Effector memory CD4-positive, alpha-beta T cell (primary cell): ENCODE measurements around the gene VAMP2.

Source experiments
- DNase-seq, 3 donors: peaks; one replicate each; pipeline ENCODE4 v3.0.0-alpha.2; 2020
- H3K27ac ChIP-seq: 2 replicates; pipeline ENCODE4 v1.7.0; 2013; ENCODE audit warnings: mild to moderate bottlenecking, low read length, moderate library complexity; ENCODE audit not compliant: insufficient read depth, poor library complexity, severe bottlenecking
- H3K27me3 ChIP-seq: replicated peaks from 2 replicates; pipeline ENCODE4 v1.7.0; 2013; ENCODE audit warnings: mild to moderate bottlenecking, low read length; ENCODE audit not compliant: insufficient read depth, control insufficient read depth, poor library complexity, severe bottlenecking
- H3K36me3 ChIP-seq: 2 replicates; pipeline ENCODE4 v1.7.0; 2013; ENCODE audit warnings: mild to moderate bottlenecking, low read length, moderate library complexity; ENCODE audit not compliant: control insufficient read depth, insufficient read depth
- H3K4me1 ChIP-seq: 2 replicates; pipeline ENCODE4 v1.7.0; 2013; ENCODE audit warnings: low read length, mild to moderate bottlenecking; ENCODE audit not compliant: control insufficient read depth, insufficient read depth, poor library complexity, severe bottlenecking
- H3K4me3 ChIP-seq: 2 replicates; pipeline ENCODE4 v1.7.0; 2013; ENCODE audit warnings: low read length, low read depth, mild to moderate bottlenecking; ENCODE audit not compliant: insufficient read depth, poor library complexity, severe bottlenecking
- H3K9me3 ChIP-seq: 2 replicates; pipeline ENCODE4 v1.7.0; 2013; ENCODE audit warnings: mild to moderate bottlenecking, low read length, moderate library complexity; ENCODE audit not compliant: control insufficient read depth

The VAMP2 gene

DNA sequence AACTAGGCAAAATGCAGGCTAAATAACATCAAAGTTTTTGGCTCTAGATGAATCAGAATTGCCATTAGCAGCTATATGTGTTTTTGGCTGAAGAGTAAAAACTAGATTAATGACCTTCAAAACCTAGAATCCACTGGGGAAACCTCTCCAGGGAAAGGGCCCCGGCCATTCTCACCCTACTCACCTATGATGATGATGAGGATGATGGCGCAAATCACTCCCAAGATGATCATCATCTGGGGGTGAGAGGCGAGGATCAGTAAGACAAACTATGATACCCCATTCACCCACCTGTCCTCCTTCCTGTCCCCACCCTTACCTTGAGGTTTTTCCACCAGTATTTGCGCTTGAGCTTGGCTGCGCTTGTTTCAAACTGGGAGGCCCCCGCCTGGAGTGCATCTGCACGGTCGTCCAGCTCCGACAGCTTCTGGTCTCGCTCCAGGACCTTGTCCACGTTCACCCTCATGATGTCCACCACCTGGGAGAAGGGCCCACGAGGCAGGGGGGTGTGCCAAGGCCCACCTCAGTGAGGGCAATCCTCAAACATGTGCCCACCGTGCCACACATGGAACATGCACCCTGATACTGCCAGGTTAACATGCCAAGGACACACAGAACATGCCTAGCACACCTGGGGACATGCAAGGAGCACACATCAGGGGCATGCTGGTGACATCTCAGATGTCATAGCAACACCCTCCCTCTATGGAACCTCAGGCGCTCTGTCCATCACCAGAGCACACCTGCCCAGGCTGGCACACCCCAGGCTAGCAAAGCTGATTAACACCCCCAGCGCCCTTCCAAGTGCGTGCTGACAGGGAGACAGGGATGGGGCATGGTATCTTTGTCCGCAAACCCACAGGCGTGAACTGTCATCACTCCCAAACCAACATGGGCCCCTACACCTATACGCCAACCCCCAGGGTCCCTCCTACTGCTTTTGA, 1.2 kb downstream of the VAMP2 start:
- H3K27ac ChIP-seq: peak overlapping the region; percentile 97
- H3K4me3 ChIP-seq: peak overlapping the region; percentile 95
- peaks cover 48% of the 10 kb centered on the region for H3K4me1 ChIP-seq
- DNase-seq: no peak
- peaks cover 27% of the 10 kb centered on the region for H3K36me3 ChIP-seq
- no peaks in the 10 kb centered on the region for H3K9me3 ChIP-seq
- H3K27me3 ChIP-seq: no peaks in the 10 kb centered on the region

DNA sequence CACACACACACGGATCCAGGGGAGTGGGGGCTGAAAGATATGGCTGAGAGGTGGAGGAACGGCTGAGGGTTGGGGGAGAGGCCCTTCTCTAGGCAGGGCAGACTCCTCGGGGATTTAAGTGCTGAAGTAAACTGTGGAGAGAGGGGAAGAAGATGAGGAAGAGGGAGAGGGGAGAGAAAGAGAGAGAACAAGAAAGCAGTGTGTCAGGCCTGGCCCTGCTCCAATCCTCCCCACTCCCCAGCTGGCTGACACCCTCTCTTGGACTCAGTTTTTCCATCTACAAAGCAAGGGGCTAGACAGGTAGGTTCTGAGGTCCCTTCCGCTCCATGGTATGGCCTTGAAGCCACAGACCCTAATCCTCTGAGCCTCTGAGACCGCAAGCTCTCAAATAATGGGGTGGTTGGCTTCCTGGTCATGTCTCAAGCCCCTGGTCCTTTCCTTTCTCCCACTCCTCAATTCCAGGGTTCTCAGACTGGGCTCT, 2.0 kb downstream of the VAMP2 start:
- DNase-seq: no peak
- peaks cover 48% of the 10 kb centered on the region for H3K4me1 ChIP-seq
- no peak overlapping the region for H3K4me3 ChIP-seq
- H3K27ac ChIP-seq: peak overlapping the region; percentile 97
- H3K27me3 ChIP-seq: no peaks in the 10 kb centered on the region
- H3K9me3 ChIP-seq: no peaks in the 10 kb centered on the region
- H3K36me3 ChIP-seq: peaks cover 27% of the 10 kb centered on the region

DNA sequence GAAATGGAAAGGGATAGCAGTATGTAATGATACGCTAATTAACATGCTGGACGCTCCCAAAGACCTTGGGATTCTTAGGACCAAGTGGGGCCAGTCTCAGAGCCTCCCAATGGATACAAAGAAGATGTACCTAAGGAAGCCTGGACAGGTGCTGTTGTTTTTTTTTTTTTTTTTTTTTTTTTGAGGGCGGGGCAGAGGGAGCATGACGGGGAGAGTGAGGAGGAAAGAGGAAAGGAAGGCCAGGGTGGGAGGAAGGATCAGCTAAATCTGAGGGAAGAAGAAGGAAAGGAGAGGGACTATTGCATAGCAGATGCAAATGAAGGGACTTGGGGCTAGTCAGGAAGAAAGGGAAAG, 2.5 kb downstream of the VAMP2 start:
- Histone ChIP-seq H3K27ac (peak overlapping the region; percentile 35), H3K27me3 (no peaks in the 10 kb centered on the region), H3K36me3 (peaks cover 27% of the 10 kb centered on the region), H3K4me1 (peaks cover 53% of the 10 kb centered on the region), H3K4me3 (no peak overlapping the region), H3K9me3 (no peaks in the 10 kb centered on the region)
- no peak for DNase-seq

DNA sequence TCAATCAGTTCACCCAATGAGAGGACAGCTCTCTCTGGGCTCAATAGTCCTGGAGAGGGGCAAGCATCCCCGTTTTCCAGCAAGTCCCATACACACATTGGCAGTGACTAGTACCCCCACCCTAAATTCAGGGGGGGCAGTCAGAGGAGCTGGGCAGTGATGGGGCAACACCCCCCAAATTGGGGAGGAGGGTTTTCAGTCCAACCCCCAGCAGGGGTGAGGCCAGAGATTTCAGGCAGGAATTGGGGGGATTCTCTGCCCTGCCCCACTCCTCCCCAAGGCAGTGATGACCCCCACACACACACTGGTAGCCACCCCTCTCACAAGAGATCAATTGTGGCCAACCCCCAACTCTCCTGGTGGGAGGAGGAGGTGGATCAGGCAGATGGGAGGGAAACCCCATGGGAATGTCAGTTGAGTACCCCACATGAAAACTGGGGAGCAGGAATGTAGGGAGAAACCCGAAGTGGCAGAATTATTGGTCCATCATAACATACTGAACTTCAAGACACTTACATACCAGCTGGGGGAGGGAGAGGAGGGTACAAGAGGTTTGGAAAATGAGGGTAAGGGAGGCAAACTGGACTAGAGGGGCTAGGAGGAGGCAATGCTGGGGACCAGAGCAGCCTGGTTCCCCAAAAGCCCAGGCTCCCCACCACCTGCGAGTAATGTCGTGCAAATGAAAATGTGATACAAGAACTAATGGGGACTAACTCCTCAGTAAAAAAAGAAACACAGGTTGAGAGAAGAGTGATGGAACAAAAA, 3.1 kb downstream of the VAMP2 start:
- Histone ChIP-seq H3K9me3 (no peaks in the 10 kb centered on the region), H3K27me3 (no peaks in the 10 kb centered on the region), H3K4me3 (no peak overlapping the region), H3K27ac (peak overlapping the region; percentile 35), H3K4me1 (peaks cover 52% of the 10 kb centered on the region), H3K36me3 (peaks cover 27% of the 10 kb centered on the region)
- no peak for DNase-seq

DNA sequence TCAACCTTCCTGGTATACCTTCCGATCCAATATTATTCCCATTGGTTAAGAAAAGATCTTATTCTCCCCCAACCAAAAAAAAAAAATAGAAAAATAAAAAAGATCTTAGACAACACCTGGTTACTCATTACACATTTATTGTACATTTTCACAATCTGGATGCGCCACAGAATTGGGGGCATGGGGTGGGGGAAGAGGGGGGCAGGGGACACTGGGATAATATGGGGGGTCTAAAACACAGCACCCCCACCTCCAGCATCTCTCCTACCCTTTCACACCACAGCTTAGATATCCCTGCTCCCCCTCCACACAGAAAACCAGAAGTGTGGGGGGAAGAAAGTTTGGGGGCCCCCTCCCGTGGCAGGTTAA, 3.7 kb downstream of the VAMP2 start:
- H3K36me3 ChIP-seq: peaks cover 27% of the 10 kb centered on the region
- H3K27me3 ChIP-seq: no peaks in the 10 kb centered on the region
- no peak for DNase-seq
- H3K9me3 ChIP-seq: no peaks in the 10 kb centered on the region
- no peak overlapping the region for H3K4me3 ChIP-seq
- H3K4me1 ChIP-seq: peaks cover 51% of the 10 kb centered on the region
- peak overlapping the region; percentile 35 for H3K27ac ChIP-seq

DNA sequence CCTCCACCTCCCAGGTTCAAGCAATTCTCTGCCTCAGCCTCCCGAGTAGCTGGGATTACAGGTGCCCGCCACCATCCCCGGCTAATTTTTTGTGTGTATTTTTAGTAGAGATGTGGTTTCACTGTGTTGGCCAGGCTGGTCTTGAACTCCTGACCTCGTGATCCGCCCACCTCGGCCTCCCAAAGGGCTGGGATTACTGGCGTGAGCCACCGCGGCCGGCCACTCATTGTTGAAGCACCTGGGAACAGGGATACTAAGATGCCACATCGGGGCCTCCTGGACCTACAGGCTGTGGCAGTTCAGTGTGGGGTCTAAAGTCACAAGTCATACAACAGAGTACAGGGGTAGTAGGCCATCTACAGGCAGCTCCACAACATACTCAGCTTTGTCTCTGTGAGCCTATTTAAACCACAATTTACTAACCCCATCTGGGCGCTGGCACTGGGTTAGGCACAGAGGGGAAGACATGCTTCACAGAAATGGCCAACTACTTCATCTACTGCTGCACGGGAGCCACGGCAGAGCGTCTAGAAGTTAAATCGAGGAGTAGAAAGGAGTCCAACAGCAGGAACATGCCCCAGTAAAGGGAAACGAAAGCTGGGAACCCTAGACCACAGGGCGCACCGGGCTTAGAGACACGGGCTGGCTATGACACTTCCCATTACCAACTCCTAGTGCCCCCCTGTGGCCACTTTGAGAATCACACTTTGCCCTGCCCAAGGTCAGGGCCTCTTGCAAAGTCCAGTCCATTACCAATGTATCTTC, 4.3 kb downstream of the VAMP2 start:
- DNase-seq: peak; percentile 70 to 84 (median 78)
- peaks cover 51% of the 10 kb centered on the region for H3K4me1 ChIP-seq
- H3K27ac ChIP-seq: peak overlapping the region; percentile 66
- H3K27me3 ChIP-seq: no peaks in the 10 kb centered on the region
- H3K9me3 ChIP-seq: no peaks in the 10 kb centered on the region
- no peak overlapping the region for H3K4me3 ChIP-seq
- peaks cover 27% of the 10 kb centered on the region for H3K36me3 ChIP-seq

DNA sequence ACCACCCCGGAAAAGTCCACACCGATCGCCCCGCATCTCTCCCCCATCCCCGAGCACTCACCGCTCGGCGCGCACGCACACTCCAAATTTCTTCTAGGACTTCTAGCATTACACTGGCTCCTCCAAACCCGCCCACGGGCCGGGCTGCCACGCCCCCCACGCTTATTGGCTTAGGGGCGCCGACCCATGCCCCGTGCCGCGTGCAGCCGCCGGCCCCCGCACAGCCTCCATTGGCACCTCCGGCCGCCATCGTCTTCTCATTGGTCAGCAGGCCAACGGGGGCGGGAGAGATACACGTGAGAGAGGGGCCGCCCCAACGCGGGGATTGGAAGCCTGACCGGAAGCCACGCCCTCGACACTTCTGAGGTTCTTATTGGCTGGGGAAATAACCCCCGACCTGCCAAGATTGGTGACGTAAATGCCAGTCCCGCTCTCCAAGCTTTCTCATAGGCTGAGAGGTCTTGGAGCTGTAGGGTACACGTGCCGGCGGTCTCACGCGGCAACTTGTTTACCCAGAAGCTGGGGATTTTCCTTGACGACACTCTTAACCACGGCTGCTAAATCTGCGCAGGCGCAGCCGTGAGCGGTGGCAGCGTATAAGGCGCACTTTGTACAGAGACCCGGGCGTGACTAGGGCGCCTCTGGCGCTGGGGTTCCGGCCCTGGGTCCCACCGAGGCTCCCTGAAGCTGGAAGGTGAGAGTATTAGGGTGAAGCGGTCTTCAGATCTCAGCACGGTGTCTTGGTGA, 6.3 kb downstream of the VAMP2 start:
- peaks cover 60% of the 10 kb centered on the region for H3K4me1 ChIP-seq
- H3K4me3 ChIP-seq: peak overlapping the region; percentile 94

DNA sequence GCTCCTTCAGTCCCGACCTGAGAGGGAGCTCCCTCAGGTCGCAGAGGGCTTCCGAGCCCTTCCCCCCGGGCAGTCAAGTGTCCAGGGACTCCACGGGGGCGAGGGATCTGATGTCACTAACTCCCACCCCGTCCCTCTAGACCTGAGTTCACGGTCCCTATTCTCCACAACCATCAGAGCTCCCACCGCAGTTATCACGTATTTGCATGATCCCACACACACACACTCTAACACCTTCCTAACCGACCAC, 6.8 kb downstream of the VAMP2 start:
- Histone ChIP-seq H3K27ac (peak overlapping the region; percentile 100), H3K27me3 (no peaks in the 10 kb centered on the region), H3K36me3 (peaks cover 25% of the 10 kb centered on the region), H3K9me3 (no peaks in the 10 kb centered on the region), H3K4me3 (peak overlapping the region; percentile 94), H3K4me1 (peaks cover 60% of the 10 kb centered on the region)
- no peak for DNase-seq

More for the DNA sequence above, 6.3 kb downstream of the VAMP2 start:
- peak overlapping the region; percentile 100 for H3K27ac ChIP-seq
- peak; percentile 100 for DNase-seq
- H3K9me3 ChIP-seq: no peaks in the 10 kb centered on the region
- no peaks in the 10 kb centered on the region for H3K27me3 ChIP-seq
- peaks cover 27% of the 10 kb centered on the region for H3K36me3 ChIP-seq

DNA sequence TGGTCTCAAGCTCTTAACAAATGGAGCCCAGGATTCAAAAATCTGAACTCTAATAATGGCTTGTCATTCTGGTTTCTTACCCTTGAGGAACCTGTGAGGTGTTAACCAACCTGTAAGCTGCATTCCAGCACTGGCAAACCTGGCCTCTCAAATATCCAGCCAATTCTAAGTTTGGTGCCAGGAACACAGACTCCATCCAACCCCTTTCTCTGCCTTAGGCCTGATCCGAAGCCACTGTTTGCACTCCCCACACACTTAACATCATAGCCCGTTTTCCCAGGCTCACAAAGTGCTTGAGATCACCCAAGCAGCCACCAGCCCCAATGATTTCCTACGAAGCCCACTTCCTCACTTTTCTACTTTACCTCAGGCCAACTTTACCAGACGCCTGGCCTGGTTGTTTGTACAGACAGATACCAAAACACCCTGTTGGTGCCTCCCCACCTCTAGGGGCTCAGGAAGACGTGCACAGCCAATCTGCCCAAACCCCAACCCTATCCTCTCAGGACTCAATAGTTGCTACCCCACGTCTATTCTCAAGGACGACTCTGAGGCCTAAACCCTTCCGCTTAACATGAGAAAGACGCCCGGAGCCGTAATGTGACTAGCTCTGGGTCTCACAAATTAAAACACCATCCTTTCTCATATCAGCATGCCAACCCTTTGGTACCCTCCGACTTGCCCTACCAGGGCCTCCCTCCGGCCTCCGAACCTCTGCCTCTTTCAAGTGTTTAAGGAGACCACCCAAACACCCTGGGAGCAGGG, 7.3 kb downstream of the VAMP2 start:
- H3K9me3 ChIP-seq: no peaks in the 10 kb centered on the region
- DNase-seq: no peak
- H3K27ac ChIP-seq: peak overlapping the region; percentile 100
- H3K27me3 ChIP-seq: no peaks in the 10 kb centered on the region
- peaks cover 60% of the 10 kb centered on the region for H3K4me1 ChIP-seq
- peaks cover 22% of the 10 kb centered on the region for H3K36me3 ChIP-seq
- H3K4me3 ChIP-seq: peak overlapping the region; percentile 94
